Activated naive CD4-positive, alpha-beta T cell treated with anti-CD3 and anti-CD28 coated beads, Interleukin-2, amount 50 U/mL, for 16 hours (primary cell): ENCODE data around the gene CPNE6.

Experiments used
- DNase-seq: peaks from one replicate; pipeline ENCODE4 v3.0.0-alpha.2; 2020

The CPNE6 gene

DNA sequence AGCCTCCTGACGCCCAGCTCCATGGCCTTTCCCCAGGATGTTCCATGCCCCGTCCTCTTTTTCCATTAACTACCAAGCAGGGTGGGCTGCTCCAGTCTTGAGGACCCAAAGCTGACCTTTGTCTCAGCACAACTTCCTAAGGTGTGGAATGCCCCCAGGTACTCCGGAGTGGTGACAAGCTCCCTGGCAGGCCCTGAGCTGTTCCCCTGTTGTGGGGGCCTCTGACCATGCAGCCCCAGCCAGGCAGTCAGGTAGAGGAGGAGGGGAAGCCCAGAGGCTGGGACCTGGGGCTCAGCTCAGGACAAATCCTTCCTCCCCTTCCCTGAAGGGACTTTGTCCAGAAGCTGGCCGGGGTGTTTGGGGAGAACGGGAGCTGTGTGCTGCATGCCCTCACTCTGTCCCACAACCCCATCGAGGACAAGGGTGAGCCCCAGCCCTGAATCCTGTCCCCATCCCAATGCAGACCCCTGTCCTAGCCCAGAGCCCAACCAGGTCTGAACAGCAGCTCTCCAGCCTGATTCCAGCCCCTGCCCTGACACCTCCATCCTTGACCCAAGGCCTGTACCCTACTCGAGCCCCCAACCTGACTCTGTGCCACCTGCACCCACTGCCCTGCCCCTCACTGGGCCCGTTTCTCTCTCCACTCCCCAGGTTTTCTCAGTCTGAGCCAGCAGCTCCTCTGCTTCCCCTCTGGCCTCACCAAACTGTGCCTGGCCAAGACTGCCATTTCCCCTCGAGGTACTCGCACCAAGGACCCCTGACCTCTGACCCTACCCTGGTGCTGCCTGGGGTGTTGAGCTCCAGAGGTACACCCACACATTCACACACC lies 15.2 kb upstream of the CPNE6 start:
- no peak for DNase-seq

DNA sequence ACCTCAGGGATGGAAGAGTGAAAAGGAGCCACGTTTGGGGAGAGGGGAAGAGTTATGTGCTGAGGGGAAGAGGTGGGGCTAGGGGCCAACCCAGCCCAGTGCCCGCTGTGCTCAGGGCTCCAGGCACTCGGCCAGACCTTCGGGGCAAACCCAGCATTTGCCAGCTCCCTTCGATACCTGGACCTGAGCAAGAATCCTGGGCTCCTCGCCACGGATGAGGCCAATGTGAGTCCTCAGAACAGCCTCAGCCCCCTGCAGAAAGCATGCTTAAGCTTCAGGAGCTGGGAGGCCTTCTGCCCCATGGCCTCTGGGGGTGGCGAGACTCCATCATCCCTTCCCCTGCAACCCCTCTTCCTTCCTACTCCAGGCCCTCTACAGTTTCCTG lies 14.6 kb upstream of the CPNE6 start:
- DNase-seq: no peak

DNA sequence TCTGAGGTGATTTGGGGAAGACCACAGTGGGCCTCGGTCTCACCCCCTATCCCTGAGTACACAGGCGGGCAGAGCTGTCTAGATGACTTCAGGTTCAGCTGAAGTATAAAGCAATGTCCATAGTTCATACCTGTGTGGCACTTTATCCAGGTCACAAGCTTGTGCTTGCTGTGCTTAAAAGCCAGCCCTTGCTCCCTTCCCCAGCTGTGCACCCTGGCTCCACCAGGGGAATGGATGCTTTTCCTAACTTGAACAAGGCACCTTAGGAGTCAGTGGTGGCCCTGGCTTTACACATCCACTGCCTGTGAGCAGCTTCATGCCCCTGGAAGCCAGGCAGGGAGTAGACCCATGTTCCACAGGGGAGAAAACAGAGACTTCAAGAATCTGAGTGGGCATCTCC lies 14.1 kb upstream of the CPNE6 start:
- DNase-seq: no peak

DNA sequence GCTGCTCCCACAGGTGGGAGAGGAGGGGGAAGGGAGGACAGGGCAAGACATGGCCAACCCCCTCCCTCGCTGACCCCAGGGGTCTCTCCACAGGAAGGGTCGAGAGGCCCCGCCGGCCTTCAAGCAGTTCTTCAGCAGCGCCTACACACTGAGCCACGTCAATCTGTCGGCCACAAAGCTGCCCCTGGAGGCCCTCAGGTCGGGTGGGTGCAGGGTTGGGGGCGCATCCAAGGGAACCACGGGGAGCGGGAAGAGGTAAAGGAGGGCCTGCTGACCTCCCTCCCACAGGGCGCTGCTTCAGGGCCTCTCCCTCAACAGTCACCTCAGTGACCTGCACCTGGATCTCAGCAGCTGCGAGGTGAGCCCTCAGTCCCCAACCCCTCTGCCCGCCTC lies 13.5 kb upstream of the CPNE6 start:
- DNase-seq: no peak

DNA sequence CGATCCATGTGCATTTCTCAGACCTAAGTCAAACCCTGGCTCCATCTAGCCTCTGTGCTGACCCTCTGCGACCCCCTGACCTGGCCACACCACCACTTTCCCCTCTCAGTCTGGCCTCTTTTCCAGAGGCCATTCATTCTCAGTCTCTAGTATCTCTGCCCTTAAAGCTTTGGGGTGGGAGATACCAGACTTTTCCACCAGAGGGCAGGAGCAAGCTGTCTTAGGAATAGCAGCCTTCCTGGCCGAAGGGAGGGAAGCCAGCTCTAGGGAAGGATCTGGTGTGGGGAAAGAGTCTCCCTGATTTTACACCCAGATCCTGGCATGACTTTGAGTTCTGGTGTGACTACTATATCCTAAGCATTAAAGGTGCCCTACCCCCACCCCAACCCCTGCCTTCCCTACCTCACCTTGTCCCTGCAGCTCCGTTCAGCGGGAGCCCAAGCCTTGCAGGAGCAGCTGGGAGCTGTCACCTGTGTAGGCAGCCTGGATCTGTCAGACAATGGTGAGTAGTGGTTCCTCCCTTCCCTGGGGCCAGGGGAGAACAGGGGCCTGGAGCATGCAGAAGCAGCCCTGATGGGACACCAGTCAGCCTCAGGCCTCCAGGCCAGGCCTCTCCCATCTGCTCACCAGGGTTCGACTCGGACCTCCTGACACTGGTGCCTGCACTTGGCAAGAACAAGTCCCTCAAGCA lies 13.0 kb upstream of the CPNE6 start:
- no peak for DNase-seq

DNA sequence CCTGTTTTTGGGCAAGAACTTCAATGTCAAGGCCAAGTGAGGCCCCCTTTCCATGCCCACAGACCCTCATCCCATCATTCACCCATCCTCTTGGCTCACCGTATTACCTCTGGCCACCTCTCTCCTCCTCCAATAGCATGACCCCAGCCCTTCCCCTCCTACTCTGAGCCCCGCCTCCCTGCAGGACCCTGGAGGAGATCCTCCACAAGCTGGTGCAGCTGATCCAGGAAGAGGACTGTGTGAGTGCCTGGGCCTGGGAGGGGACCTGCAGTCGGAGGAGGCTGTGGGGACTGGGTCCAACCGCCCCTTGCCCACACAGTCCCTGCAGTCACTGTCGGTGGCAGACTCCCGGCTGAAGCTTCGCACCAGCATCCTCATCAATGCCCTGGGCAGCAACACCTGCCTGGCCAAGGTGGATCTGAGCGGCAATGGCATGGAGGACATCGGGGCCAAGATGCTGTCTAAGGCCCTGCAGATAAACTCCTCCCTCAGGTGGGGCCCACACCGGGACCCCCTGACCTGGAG lies 12.3 kb upstream of the CPNE6 start:
- no peak for DNase-seq

DNA sequence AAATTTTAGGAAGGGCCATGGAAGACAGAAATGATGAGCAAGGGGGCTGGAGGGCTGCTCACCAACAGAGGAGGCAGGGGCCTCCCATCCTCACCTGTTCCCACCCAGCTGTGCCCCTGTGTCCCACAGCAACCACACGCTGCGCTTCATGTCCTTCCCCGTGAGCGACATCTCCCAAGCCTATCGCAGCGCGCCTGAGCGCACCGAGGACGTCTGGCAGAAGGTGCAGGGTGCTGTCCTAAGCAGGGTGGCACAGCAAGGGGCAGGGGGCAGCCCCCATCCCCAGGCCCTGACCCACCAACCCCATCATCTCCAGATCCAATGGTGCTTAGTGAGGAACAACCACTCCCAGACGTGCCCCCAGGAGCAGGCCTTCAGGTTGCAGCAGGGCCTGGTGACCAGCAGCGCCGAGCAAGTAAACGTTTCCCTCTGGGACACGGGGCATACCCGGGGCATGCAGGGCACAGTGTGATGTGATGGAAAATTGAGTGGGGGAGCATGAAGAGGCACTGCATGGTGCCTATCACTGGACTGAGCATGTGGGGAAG lies 11.4 kb upstream of the CPNE6 start:
- DNase-seq: no peak

DNA sequence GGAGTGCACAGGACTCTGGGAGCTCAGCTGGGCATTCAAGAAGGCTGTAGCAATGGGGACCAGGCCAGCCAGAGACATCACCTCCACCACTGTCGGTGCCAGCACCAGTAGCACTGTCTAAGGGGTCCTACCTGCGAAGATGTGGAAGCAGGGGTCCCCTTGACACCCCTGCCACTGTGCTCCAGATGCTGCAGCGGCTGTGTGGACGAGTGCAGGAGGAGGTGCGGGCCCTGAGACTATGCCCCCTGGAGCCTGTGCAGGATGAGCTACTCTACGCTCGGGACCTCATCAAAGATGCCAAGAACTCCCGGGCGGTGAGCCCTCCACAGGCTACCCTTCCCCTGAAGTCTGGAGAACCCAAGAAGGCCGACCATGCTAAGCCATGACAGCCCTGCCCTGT lies 10.9 kb upstream of the CPNE6 start:
- no peak for DNase-seq

DNA sequence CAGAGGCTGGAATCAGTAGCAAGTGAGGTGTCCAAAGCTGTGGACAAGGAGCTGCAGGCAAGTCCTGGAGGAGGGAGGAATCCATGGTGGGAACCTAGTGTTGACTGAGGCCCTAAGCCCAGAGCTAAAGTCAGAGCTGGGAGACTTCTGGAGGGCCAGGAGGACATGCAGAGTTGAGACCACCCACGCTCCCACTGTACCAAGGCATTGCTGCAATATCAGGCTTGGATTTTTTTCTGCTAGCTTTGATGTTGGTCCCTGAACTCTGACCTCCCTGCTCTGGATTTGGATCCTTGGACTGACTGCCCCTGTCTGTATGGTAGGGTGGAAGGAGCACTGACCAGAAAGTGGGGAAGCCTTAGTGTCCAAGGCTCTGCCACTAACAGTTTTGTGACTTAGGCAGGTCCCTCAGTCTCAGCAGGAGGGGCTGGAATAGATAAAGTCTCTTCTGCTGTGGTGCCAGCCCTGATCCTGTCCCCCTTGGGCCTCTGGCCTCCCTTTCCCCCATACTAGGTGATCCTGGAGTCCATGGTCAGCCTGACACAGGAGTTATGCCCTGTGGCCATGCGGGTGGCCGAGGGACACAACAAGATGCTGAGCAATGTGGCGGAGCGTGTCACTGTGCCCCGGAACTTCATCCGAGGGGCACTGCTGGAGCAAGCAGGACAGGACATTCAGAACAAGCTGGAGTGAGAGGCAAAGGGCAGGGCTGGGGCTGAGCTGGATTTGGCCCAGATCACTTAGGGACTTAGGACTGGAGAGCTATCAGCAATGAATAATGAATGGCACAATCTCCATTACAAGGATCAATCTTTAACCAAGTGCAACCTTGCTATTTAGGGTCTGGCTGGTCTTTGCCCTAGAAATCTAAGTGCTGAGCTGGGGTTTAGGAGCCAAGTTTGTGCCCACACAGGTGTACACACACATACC lies 10.1 kb upstream of the CPNE6 start:
- no peak for DNase-seq

DNA sequence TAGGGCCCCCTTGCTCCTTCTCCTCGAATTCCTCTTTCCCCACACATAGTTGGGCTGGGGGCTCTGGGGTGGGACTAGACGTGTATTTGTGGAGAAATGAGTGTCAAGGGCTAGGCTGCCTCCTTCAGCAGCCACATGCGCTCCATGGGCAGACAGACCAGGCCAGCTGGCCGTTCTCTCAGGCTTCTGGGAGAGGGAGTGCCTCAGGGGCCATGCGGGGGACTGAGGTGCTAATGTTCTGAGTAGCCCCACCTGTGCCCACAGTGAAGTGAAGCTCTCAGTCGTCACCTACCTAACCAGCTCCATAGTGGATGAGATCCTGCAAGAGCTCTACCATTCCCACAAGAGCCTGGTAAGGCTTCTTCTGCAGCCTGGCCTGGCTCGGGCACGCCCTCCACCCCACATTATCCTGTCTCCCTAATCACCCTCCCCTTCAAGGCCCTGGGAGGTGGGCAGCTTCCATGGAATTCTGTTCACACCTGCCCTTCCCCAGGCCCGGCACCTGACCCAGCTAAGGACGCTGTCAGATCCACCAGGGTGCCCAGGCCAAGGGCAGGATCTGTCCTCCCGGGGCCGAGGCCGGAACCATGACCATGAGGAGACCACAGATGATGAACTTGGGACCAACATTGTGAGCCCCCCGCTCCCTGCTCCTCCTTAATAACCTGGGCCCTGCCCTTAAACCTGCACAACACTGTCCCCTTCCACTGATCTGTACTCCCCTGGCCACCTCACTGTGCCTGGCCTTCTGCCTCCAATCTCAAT lies 9.0 kb upstream of the CPNE6 start:
- DNase-seq: no peak

DNA sequence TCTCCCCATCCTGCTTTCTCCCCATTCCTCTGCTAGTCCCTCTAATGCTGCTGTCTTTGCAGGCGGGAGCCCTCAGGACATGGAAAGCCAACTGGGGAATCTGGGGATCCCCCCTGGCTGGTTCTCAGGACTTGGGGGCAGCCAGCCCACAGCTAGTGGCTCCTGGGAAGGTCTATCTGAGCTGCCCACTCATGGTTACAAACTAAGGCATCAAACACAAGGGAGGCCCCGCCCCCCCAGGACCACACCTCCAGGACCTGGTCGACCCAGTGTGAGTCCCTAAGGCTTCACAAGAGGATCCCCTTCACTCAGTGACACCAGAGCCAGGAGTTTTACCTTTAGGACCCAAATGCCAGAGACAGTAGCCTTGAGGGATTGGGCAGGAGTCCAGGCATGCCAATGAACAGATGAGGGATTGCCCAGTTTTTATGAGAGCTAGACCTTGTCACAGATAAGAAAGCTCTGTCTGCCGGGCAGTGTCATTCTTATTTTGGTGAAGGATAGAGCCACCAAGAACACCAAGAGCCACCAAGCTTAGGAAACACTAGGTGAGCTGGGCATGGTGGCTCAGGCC lies 8.0 kb upstream of the CPNE6 start:
- DNase-seq: no peak

DNA sequence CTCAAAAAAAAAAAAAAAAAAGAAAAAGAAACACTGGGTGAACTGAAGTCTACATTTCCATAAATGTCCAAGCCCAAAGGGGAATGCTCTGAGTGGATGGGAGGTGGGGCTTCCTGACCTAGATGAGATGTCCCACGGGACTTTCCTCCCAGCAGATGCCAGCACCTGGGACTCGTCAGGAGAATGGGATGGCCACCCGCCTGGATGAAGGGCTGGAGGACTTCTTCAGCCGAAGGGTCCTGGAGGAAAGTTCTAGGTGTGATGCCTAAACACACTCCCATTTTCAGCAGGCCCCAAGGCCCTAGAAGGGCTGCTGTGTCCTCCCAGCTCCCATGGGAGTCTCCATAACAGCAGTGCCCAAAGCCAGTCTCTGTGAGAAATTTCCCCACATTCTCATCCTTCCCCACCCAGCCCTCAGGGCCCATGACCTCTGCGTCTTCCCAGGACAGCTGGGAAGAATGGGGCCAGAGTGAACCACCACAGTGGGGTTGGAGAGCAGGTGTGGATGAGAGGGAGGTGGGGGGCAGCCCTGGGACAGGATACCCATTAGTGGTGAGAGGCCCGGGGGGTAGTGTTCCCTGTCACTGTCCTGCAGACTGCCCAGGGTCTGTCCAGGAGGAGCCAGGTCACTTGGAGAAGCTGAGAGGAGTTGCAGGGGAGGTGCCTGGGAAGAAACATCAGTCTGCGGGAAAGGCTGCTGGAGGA lies 7.1 kb upstream of the CPNE6 start:
- no peak for DNase-seq

DNA sequence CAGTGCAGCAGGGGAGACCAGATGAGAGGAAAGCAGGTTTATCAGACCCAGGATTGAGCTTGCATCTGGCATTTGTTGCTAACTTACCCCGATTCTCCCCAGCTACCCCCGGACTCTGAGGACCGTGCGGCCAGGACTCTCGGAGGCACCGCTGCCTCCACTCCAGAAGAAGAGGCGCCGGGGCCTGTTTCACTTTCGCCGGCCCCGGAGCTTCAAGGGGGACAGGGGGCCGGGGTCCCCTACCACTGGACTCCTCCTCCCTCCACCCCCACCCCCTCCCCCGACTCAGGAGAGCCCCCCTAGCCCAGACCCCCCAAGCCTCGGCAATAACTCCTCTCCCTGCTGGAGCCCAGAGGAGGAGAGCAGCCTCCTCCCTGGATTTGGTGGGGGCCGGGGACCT lies 6.5 kb upstream of the CPNE6 start:
- DNase-seq: no peak

DNA sequence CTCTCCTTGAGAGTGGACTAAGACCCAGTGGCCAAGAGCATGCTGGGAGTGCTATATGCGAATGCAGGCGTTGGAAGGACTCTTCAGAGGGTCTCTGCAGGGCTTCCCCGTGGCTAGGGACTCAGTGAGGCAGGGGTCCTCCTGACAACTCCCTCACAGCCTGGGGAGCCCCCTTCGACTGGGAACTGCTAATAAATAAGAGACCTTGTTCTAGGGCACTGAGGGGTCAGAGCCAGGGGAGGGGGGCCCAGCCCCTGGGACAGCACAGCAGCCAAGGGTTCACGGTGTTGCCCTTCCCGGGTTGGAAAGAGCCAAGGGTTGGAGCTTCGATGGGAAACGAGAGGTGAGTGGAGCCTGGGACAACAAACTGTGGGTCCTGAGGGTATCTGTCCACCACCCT lies 6.0 kb upstream of the CPNE6 start:
- no peak for DNase-seq

DNA sequence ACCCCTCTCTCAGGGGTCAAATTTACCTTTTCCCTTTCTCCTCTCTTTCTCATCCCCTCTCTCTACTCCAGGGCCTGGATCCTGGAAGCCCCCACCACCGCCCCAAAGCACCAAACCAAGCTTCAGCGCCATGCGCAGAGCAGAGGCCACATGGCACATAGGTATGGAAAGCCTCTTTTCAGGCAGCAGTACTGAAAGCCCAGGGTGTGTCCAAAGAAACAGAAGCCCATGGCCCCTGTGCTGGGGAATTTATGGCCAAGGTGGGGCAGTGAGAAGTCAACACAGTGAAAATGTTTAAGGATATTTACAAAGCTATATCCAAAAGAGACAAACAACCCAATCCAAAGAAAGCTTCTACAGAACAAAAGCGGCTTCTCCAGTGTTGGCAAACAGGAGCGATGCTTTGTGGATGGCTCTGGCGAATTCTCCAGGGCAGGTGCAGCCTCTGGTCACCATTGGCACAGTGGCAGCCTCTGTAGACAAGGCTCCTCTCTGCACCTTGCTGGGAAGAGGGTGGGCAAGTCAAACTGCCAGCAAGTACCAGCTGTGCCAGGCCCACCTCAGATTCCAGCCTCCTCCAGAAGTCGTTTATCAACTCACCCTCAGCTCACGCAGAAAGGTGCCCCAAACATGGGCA lies 4.7 kb upstream of the CPNE6 start:
- DNase-seq: no peak

DNA sequence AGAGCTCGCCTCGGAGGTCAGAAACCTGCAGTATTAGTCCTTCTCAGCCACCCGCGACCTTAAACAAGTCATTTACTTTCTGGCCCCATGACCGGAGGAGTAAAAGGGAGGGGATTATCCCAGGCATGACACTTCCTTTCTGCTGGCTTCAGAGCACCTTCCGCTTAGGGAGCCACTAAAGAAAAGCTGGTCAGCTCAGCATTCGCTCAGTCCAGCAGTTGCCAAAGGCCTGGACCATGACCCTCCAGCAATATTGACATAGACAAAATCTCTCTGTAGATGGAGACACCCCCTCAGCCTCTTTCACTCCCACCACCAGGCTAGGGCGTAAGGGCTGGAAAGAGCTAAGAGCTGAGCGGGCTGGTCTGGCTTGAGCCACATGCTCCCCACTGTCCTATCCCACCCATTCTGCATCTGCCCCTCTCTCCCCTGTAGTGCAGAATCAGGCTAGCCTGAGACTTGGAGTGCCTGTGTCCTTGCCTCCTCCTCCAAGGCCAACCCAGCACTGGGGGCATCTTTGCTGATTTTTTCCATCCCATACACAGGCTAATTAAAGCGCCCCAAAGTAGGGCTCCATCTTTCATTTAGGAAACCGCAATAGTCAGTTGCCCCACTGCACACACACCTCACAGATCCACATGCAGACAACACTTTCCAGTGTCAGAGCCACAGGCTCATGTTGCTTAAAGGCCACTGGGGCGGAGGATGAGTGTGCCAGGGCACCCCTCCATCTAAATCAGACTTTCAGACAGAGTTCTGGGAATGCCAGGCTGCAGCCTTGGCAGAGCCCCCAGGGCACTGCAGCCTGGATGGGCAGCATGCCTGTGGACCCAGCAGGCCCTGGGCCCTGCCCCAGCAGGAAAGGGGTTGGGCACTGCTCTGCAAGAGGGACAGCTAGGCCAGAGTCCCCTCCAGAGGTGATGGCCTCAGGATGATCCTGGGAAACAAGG lies 4.0 kb upstream of the CPNE6 start:
- no peak for DNase-seq

DNA sequence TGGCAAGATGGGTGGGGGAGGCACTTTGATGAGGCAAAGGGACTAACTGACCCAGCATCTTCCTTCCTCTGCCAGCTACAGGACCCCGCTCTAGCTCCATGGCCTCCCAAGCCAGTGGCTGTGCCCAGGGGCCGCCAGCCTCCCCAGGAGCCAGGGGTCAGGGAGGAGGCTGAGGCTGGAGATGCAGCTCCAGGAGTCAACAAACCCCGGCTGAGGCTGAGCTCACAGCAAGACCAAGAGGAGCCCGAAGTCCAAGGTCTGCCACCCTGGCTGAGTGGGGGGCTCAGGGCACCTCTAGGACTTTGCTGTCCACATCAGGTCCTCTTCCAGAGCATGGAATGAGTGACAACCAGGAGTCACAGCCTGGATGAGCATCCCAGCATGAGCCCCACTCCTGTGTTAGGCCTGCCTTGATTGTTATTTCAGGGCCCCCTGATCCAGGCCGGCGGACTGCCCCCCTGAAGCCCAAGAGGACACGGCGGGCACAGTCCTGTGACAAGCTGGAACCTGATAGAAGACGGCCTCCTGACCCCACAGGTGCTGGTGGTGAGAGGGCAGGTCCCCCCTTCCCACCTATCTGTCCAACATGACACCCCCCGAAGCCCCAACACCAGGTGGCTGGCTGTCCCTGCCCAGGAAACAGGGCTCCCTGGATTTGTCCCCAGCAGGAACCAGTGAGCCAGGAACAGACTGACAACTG lies 2.5 kb upstream of the CPNE6 start:
- DNase-seq: no peak

DNA sequence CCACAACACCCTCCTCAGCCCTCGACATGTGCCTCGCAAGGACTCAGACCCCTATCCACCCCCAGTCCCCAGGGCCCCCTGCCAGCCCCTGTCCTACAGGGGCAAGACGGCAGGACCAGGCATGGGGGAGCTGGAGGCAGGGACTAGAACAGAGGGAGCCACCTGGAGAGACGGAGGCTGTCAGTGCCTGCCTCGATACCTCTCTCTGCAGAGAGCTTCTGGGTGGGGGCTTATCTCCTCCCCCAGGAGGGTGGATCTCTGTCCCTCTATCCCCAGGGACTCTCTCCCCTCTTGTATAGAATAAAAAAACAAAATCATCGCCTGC lies 2.0 kb upstream of the CPNE6 start:
- no peak for DNase-seq
